ENCODE data around the gene PRKCSH. TPM values are rescaled to one million over a fixed set of nuclear protein-coding genes. Genes with fewer than 3 reads are reported as not detected.
A peak's percentile ranks its signal among the peaks of the same experiment; 100 is the strongest.

PRKCSH gene
- total RNA-seq, result 100 to 1,000 TPM in 1 of 2 donors, 10 to 100 TPM in 1; 55.9 to 132 TPM
- polyA plus RNA-seq (ENCODE audit: insufficient read length in 2 of 2), result 100 to 1,000 TPM; 226 to 290 TPM
- long read RNA-seq, donor 1, partial matches to known transcripts, result 0 of 11 reads
- long read RNA-seq, donor 1, other reads (novel, unspliced or antisense), result 6 of 11 reads
- long read RNA-seq, donor 2, partial matches to known transcripts, result 0 of 2 reads
- long read RNA-seq, donor 2, other reads (novel, unspliced or antisense), result 0 of 2 reads
- long read RNA-seq, donor 3, partial matches to known transcripts, result 5 of 9 reads
- long read RNA-seq, donor 3, other reads (novel, unspliced or antisense), result 0 of 9 reads
- long read RNA-seq, donor 4, transcript PRKCSH-214 (3 exons, 569 nt), result major isoform, 5 of 59 reads
- long read RNA-seq, donor 4, partial matches to known transcripts, result 33 of 59 reads
- long read RNA-seq, donor 4, other reads (novel, unspliced or antisense), result 19 of 59 reads

DNA sequence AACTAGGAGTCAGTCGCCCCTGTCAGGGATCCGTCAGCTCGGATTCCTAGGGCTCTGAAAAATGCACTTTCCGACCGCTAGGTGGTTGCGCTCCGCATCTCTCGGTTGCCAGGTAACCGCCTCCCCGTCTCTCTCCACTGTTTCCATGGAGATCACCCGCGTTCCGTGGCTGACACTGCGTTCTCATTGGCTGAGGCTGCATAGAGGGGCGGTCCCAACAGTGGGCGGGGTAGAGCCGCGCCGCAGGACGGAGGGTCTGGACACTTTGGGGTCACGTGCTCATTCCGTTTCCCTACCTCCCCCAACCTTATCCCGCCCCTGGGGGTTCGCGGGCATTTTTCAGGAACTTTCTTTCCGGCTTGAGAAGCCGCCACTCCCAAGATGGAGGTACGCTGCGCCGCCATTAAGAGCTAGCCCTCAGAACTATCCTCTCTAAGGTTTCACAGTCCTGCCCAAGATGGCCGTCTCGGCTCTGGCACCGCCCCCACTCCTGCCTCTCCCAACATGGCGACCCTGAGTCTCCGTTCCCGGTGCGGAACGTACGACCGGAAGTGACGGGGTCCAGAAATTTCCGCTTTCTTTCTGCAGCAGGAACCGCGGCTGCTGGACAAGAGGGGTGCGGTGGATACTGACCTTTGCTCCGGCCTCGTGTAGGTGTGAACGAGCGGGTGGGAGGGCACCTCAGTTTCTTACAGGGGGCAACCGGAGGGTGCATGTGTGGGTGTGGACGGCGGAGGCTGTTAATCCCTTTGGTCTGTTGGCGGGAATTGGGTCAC, at the start of gene PRKCSH, which contains the start of gene ODAD3:
Gene PRKCSH, plus strand, starts transcription at position 579 of the 776 bp plus-strand sequence. CDS start 483 bp downstream, outside the sequence.
Gene ODAD3, minus strand, starts transcription at position 65 of the 776 bp plus-strand sequence. CDS start 105 bp downstream, outside the sequence.
- Histone ChIP-seq H3K9me3 (ENCODE audit: control insufficient read depth, insufficient read depth, low read length) (no peaks in the 10 kb centered on the region), H3K27ac (ENCODE audit: low read depth, low read length) (peak within 1 kb of the TSS; percentile 95), H3K27me3 (ENCODE audit: control insufficient read depth, insufficient read depth, low read length) (no peaks in the 10 kb centered on the region), H3K36me3 (ENCODE audit: control insufficient read depth, insufficient read depth, low read length) (peaks cover 38% of the 10 kb centered on the region), H3K4me1 (ENCODE audit: control insufficient read depth, insufficient read depth, low read length) (peaks cover 23% of the 10 kb centered on the region), H3K4me3 (ENCODE audit: low read depth, low read length) (peak within 1 kb of the TSS; percentile 96)
- peak; percentile 98 to 100 (median 100) for DNase-seq (ENCODE audit: low read depth in 4 of 6, low spot score in 6 of 6)
- under 1% methylated on average over 53 of the region's 53 CpGs for WGBS (ENCODE audit: insufficient coverage)

DNA sequence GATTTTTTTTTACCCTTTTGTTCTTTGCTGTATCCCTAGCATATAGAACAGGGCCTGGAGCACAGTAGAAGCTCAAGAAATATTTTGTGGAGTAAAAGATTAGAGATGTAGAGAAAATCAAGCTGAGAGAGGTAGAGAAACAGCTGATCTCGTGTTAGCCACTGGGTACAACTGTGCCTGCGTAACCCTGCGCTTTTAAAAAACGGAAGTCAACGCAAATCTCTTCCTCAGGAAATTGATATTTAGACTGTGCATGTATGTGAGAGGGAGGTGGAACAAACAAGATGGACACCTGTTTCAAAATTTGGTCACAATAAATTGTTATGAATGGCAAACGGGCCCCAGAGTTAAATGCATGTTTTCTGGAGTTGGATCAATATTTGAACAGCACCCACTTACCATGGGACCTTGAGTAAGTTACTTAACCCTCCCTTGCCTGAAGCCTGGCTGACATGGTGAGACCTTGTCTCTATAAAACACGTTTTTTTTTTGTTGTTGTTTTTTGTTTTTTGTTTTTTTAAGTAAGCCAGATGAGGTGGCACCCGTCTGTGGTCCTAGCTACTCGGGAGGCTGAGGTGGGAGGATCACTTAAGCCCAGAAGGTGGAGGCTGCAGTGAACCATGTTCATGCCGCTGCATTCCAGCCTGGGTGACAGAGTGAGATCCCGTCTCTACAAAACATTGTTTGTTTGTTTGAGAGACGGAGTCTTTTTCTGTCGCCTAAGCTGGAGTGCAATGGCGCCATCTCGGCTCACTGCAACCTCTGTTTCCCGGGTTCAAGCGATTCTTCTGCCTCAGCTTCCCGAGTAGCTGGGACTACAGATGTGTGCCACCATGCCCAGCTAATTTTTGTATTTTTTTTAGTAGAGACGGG, 48.0 kb upstream of the PRKCSH start:
- no peaks in the 10 kb centered on the region for H3K36me3 ChIP-seq (ENCODE audit: control insufficient read depth, insufficient read depth, low read length)
- H3K27me3 ChIP-seq (ENCODE audit: control insufficient read depth, insufficient read depth, low read length), result peaks cover 21% of the 10 kb centered on the region
- DNase-seq (ENCODE audit: low read depth in 4 of 6, low spot score in 6 of 6), result no peak
- H3K27ac ChIP-seq (ENCODE audit: low read depth, low read length), result no peak overlapping the region
- H3K4me1 ChIP-seq (ENCODE audit: control insufficient read depth, insufficient read depth, low read length), result peaks cover 21% of the 10 kb centered on the region
- H3K9me3 ChIP-seq (ENCODE audit: control insufficient read depth, insufficient read depth, low read length), result no peaks in the 10 kb centered on the region
- no peak overlapping the region for H3K4me3 ChIP-seq (ENCODE audit: low read depth, low read length)
- 88% methylated on average over 11 of the region's 19 CpGs for WGBS (ENCODE audit: insufficient coverage)

- no peak overlapping the region for H3K27ac ChIP-seq (ENCODE audit: low read depth, low read length)
- H3K4me1 ChIP-seq (ENCODE audit: control insufficient read depth, insufficient read depth, low read length), result no peaks in the 10 kb centered on the region
- no peaks in the 10 kb centered on the region for H3K27me3 ChIP-seq (ENCODE audit: control insufficient read depth, insufficient read depth, low read length)
- WGBS (ENCODE audit: insufficient coverage), result no CpG with 5 or more reads among the region's 2 CpGs
- no peak for DNase-seq (ENCODE audit: low read depth in 4 of 6, low spot score in 6 of 6)
- no peaks in the 10 kb centered on the region for H3K9me3 ChIP-seq (ENCODE audit: control insufficient read depth, insufficient read depth, low read length)
- H3K4me3 ChIP-seq (ENCODE audit: low read depth, low read length), result no peak overlapping the region
- no peaks in the 10 kb centered on the region for H3K36me3 ChIP-seq (ENCODE audit: control insufficient read depth, insufficient read depth, low read length)
Measured at GRCh38 chr19:11390359-11390758, 45.1 kb upstream of the PRKCSH start.

DNA sequence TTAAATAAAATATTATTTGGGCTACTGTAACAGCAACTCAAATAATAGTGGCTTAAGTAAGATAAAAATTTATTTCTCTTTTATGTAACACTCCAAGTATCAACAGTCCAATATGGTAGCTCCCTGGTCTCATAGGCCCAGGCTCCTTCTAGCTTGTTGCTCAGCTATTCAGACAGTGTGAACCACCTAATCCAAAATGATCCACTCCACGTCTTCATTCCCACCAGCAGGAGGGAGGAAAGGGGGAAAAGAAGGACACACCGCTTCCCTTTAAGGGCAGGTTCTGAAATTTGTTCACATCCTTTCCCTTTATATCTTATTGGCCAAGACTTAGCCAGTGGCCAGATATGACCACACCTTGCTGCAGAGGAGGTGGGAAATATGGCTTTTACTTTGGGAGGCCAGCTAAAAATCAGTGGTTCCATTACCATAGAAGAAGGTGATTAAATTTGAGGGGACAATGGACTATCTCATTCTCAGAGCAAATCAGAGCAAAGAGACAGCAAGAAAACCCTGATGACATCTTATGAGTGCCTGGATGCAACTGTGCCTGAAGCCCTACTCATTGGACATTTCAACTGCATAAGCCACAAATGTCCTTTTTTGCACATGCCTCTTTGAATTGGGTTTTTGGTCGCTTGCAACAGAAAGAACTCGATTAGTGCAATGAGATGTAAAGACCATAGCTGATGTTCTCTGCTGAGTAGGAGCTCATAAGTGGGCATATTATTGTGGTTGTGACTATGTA, 44.3 kb upstream of the PRKCSH start:
- Histone ChIP-seq H3K4me3 (ENCODE audit: low read depth, low read length) (no peak overlapping the region), H3K4me1 (ENCODE audit: control insufficient read depth, insufficient read depth, low read length) (no peaks in the 10 kb centered on the region), H3K27me3 (ENCODE audit: control insufficient read depth, insufficient read depth, low read length) (no peaks in the 10 kb centered on the region), H3K36me3 (ENCODE audit: control insufficient read depth, insufficient read depth, low read length) (no peaks in the 10 kb centered on the region), H3K9me3 (ENCODE audit: control insufficient read depth, insufficient read depth, low read length) (no peaks in the 10 kb centered on the region), H3K27ac (ENCODE audit: low read depth, low read length) (no peak overlapping the region)
- no peak for DNase-seq (ENCODE audit: low read depth in 4 of 6, low spot score in 6 of 6)
- WGBS (ENCODE audit: insufficient coverage), result no CpG with 5 or more reads among the region's 4 CpGs

DNA sequence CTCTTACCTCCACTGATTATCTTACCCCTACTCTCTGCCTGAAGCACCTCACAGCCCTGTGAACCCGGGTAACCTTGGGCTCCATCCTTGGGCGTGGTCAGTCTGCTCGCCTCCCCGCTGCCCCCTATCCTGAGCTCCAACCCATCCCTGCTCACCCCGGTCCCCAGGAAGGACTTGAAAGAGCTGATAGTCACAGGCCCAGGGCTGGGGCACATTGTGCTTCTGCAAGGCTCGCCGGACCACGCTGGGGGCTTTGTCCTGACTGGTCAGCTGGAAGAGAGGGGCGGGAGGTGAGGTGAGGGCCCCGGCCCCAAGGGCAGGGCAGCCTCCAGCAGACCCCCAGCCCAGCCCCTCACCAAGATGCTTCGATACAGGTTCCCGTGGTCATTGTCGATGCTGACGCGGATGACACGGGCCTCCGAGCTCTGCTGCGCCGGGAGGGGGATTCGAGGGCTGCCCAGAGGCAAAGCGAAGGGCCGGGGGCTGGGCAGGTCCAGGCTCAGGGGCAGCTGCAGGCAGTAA, 38.3 kb upstream of the PRKCSH start:
- DNase-seq (ENCODE audit: low read depth in 4 of 6, low spot score in 6 of 6), result no peak
- Histone ChIP-seq H3K4me3 (ENCODE audit: low read depth, low read length) (no peak overlapping the region), H3K4me1 (ENCODE audit: control insufficient read depth, insufficient read depth, low read length) (no peaks in the 10 kb centered on the region), H3K27me3 (ENCODE audit: control insufficient read depth, insufficient read depth, low read length) (no peaks in the 10 kb centered on the region), H3K36me3 (ENCODE audit: control insufficient read depth, insufficient read depth, low read length) (no peaks in the 10 kb centered on the region), H3K27ac (ENCODE audit: low read depth, low read length) (no peak overlapping the region), H3K9me3 (ENCODE audit: control insufficient read depth, insufficient read depth, low read length) (no peaks in the 10 kb centered on the region)
- WGBS (ENCODE audit: insufficient coverage), result 72% methylated on average over 22 of the region's 22 CpGs

DNA sequence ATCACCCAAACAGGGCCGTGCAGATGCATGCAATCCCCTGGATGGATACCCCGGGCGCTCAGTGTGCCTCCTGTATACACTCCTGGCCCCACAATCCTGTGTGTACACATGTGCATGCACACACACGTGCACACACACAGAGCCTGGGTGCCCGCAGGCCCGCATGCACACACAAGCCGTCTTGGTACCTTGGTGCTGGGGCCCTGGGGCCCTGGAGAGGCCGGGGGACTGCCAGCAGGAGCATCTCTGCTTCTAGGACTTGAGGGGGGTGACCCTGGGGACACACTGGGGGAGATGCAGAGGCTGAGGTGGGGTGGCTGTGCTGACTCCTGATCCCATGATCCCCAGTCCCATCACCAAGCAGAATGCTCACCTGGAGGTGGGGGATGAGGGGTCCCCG, 35.8 kb upstream of the PRKCSH start:
- H3K4me1 ChIP-seq (ENCODE audit: control insufficient read depth, insufficient read depth, low read length), result no peaks in the 10 kb centered on the region
- H3K27ac ChIP-seq (ENCODE audit: low read depth, low read length), result no peak overlapping the region
- no peaks in the 10 kb centered on the region for H3K36me3 ChIP-seq (ENCODE audit: control insufficient read depth, insufficient read depth, low read length)
- no peaks in the 10 kb centered on the region for H3K9me3 ChIP-seq (ENCODE audit: control insufficient read depth, insufficient read depth, low read length)
- no peaks in the 10 kb centered on the region for H3K27me3 ChIP-seq (ENCODE audit: control insufficient read depth, insufficient read depth, low read length)
- no peak for DNase-seq (ENCODE audit: low read depth in 4 of 6, low spot score in 6 of 6)
- H3K4me3 ChIP-seq (ENCODE audit: low read depth, low read length), result no peak overlapping the region
- 94% methylated on average over 8 of the region's 9 CpGs for WGBS (ENCODE audit: insufficient coverage)

- no peaks in the 10 kb centered on the region for H3K9me3 ChIP-seq (ENCODE audit: control insufficient read depth, insufficient read depth, low read length)
- no CpG with 5 or more reads among the region's 1 CpG for WGBS (ENCODE audit: insufficient coverage)
- no peak overlapping the region for H3K4me3 ChIP-seq (ENCODE audit: low read depth, low read length)
- H3K27me3 ChIP-seq (ENCODE audit: control insufficient read depth, insufficient read depth, low read length), result no peaks in the 10 kb centered on the region
- no peak for DNase-seq (ENCODE audit: low read depth in 4 of 6, low spot score in 6 of 6)
- no peaks in the 10 kb centered on the region for H3K36me3 ChIP-seq (ENCODE audit: control insufficient read depth, insufficient read depth, low read length)
- no peaks in the 10 kb centered on the region for H3K4me1 ChIP-seq (ENCODE audit: control insufficient read depth, insufficient read depth, low read length)
- no peak overlapping the region for H3K27ac ChIP-seq (ENCODE audit: low read depth, low read length)
Measured at GRCh38 chr19:11400798-11401197, 34.6 kb upstream of the PRKCSH start.

DNA sequence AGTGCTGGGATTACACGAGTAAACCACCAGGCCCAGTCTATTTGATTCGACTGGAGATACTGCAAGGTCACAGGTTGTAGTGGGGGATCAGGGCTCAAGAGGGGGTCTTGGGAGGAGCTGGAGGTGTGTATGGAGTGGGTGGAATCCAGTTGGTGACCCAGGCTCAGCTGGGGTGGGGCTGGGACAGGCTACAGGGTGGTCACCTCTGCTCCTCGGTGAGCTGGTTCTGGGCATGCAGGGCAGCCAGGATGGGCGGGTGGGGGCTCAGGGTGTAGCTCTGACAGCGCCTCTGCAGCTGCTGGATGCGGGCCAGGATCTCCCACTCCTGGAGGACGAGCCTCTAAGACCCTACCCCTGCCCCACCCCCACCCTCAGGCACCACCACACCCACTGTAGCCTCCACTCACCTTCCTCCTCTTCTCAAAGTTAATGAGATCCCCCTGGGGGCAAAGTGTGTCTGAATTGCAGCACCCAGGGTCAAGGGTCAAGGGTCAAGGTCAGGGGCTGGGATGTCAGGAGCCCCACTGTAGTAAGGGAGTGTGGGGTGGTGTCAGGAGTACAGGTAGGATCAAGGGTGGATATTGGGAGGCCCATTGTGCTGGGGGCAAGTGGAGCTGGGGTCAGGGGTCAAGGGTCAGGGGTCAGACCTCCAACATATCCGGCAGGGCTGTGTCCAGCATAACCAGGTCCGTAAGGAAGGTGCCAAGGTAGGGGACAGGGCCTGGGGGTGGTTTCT, 33.5 kb upstream of the PRKCSH start:
- no peaks in the 10 kb centered on the region for H3K36me3 ChIP-seq (ENCODE audit: control insufficient read depth, insufficient read depth, low read length)
- H3K27me3 ChIP-seq (ENCODE audit: control insufficient read depth, insufficient read depth, low read length), result peaks cover 8% of the 10 kb centered on the region
- H3K27ac ChIP-seq (ENCODE audit: low read depth, low read length), result no peak overlapping the region
- no peaks in the 10 kb centered on the region for H3K4me1 ChIP-seq (ENCODE audit: control insufficient read depth, insufficient read depth, low read length)
- WGBS (ENCODE audit: insufficient coverage), result 88% methylated on average over 6 of the region's 9 CpGs
- H3K9me3 ChIP-seq (ENCODE audit: control insufficient read depth, insufficient read depth, low read length), result no peaks in the 10 kb centered on the region
- H3K4me3 ChIP-seq (ENCODE audit: low read depth, low read length), result no peak overlapping the region
- no peak for DNase-seq (ENCODE audit: low read depth in 4 of 6, low spot score in 6 of 6)
